Measurements from ENCODE around the gene TBR1.

The TBR1 gene

GRCh38 chr2:161424394-161424769 lies 8.3 kb downstream of the TBR1 start:
- TF ChIP-seq, protein P1, sequence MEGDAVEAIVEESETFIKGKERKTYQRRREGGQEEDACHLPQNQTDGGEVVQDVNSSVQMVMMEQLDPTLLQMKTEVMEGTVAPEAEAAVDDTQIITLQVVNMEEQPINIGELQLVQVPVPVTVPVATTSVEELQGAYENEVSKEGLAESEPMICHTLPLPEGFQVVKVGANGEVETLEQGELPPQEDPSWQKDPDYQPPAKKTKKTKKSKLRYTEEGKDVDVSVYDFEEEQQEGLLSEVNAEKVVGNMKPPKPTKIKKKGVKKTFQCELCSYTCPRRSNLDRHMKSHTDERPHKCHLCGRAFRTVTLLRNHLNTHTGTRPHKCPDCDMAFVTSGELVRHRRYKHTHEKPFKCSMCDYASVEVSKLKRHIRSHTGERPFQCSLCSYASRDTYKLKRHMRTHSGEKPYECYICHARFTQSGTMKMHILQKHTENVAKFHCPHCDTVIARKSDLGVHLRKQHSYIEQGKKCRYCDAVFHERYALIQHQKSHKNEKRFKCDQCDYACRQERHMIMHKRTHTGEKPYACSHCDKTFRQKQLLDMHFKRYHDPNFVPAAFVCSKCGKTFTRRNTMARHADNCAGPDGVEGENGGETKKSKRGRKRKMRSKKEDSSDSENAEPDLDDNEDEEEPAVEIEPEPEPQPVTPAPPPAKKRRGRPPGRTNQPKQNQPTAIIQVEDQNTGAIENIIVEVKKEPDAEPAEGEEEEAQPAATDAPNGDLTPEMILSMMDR (conservative IDR thresholded peaks at IDR 0.05; ENCODE audit: low read length), result no peak
- no peak overlapping the region for H3K4me3 ChIP-seq (ENCODE audit: low read length)
- DNase-seq (ENCODE audit: low read depth), result no peak

DNA sequence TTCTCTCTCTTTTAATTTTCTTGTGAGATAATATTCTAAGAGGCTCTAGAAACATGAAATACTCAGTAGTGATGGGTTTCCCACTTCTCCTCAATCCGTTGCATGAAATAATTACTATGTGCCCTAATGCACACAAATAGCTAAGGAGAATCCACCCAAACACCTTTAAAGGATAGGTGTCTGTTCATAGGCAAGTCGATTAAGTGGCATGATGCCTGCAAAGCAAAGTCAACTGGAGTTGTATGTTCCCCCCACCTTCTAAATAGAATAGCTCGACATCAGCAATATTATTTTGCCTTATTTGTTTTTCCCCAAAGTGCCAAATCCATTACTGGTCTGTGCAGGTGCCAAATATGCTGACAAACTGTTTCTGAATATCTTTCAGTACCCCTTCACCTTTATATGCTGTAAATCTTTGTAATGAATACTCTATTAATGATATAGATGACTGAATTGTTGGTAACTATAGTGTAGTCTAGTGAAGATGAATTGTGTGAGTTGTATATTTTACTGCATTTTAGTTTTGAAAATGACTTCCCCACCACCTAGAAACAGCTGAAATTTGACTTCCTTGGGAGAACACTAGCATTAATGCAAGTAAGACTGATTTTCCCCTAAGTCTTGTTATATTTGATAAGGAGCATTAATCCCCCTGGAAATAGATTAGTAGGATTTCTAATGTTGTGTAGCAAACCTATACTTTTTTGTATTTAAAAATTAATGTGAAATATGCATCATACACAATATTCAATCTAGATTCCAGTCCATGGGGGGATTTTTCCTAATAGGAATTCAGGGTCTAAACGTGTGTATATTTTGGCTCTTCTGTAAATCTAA lies 9.0 kb downstream of the TBR1 start:
- H3K4me3 ChIP-seq (ENCODE audit: low read length), result no peak overlapping the region
- DNase-seq (ENCODE audit: low read depth), result no peak
- TF ChIP-seq, protein P1 (conservative IDR thresholded peaks at IDR 0.05; ENCODE audit: low read length), result no peak

DNA sequence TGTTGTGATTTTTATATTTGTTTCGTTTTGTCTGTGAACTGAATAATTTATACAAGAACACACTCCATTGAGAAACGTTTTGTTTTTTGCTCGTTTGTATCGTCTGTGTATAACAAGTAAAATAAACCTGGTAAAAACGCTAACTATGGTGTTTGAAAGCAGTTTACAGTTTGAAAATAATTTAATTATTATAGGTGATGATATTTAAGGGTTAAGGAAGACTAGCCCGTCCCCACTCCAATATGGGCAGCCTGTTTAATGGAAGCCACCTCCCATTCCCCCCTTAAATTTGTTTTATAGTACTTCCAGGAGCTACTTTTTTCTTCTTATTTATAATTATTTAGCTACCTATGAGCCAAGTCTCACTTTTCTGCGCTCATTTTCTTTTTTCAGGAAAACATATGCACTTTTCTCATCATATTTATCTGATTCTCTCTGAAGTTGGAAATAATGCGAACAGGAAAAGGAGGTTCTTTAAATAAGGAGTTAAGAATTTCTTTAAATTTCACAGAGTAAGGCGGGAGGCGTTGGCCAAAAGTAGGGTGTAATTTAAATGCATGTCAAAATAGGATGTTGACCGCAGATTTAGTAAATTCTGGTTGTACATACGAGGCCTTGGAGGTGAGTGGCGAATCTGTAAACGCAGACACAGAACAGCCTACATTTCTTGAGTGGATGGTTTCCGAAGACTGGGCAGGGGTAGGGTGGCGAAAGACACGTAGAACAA lies 9.8 kb downstream of the TBR1 start:
- no peak for DNase-seq (ENCODE audit: low read depth)
- TF ChIP-seq, protein P1 (conservative IDR thresholded peaks at IDR 0.05; ENCODE audit: low read length), result no peak

DNA sequence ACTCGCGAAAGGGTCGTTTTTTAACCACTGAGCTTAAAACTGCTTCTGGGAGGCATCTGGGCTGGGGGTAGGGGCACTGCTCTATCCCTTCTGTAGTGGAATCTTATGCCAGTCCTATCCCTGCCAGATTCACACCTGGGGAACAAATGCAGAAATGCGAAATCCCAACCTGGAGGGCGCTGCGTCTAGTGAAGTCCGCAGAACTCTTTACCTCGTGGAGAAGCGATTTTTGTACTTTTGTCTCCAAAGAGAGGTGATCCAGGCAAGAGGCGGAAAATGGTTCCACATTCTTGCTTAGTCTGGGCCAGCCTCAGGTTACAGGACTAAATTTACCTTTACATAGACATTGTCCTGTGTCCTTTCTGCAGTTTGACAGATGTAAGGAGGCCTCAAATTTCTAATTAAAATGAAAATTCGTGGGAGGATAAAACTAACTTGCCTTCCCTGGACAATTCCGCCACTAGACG lies 10.4 kb downstream of the TBR1 start:
- peak overlapping the region; percentile 32 for H3K4me3 ChIP-seq (ENCODE audit: low read length)
- TF ChIP-seq, protein P1 (conservative IDR thresholded peaks at IDR 0.05; ENCODE audit: low read length), result peak; percentile 70
- DNase-seq (ENCODE audit: low read depth), result no peak

More for the DNA sequence above, 9.8 kb downstream of the TBR1 start:
- no peak overlapping the region for H3K4me3 ChIP-seq (ENCODE audit: low read length)

DNA sequence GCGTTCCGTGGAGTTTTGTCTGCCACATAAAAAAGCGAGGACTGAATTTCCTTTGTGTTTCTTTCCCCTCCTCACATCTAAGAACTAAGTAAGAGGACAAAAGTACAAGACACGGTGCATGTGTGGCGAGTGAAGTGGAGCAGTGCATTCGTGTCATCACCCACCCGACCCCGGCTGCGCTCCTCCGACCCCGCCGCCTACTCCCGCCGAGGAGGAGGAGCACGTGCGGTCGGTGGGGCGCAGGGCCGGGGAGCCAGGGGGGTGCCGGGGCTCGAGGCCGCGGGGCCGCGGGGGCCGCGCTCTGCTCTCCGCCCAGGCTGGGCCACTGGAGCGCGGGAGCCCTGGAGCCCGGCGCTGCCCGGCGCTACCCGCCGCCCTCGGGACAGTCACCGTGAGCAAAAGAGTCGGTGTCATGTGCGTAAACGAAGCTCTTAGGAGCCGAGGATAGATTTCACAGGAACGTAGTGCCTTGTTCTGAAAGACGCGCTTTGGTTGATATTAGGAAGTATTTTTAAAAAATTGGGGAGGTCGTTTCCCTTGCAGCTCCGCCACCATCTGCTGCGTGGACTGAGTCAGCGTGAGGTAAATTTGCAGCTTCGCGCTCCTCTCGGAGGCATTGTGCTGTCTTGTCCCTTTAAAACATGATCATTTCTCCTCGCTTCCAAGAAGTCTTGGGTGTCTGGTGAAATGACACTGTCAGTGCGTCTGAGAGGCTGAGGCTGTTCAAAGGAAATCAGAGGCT lies 11.0 kb downstream of the TBR1 start:
- TF ChIP-seq, protein P1 (conservative IDR thresholded peaks at IDR 0.05; ENCODE audit: low read length), result no peak
- peak; percentile 23 for DNase-seq (ENCODE audit: low read depth)
- peak overlapping the region; percentile 32 for H3K4me3 ChIP-seq (ENCODE audit: low read length)

DNA sequence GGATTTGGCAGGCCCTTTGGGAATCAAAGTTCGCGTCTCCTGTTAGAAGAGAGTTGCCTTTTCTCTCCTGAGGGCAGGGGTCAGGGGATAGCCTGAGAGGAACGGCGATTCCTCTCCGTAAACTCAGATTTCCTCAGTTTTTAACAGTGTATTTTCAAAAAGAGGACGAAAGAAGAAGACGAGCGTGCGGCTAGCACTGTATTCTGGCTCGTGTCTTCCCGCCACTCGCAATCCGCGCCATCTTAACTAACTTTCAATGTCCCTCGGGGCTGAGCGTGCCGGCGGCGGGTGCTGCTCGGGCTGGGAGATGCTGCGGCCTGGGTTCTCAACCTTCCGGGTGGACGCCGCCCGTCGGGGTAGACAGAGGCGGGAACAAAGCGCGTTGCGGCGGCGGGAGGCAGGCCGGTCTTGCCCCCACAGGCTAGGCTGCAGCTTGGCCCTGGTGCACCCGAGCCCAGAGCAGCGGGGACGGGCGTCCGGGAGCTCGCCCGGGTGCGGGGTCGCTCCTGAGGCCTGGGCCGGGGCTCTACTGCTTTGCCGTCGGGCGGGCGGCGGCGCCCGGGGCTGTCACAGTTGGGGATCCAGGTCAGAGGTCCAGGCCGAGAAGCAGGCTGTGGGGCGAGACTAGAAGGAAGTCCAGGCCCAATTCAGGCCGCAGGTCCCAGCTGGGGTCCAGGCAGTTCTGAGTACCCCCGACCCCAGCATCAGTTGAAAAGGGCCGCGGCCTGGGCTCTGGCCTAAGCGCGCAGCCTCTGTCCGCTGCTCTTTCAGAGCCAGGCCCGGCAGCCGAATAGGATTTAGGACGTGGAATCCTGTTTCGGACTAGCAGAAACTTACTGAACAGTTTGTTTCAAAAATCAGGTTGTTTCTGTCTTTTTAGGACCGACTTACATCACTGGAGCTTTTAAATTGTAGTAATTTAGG lies 11.8 kb downstream of the TBR1 start:
- TF ChIP-seq, protein P1 (conservative IDR thresholded peaks at IDR 0.05; ENCODE audit: low read length), result no peak
- no peak overlapping the region; the same call in 1 of the 2 replicates for H3K4me3 ChIP-seq (ENCODE audit: low read length)
- DNase-seq (ENCODE audit: low read depth), result no peak

Data from AG10803 (cell line).